A673 (cell line): ENCODE measurements around the gene SPRR1A. TPM values are rescaled to one million over a fixed set of nuclear protein-coding genes. Genes with fewer than 3 reads are reported as not detected.

Experiments used
- Bru-seq: library from RNA; stranded (reverse); fragments of 400-500 nt; gene quantifications from one replicate; lab custom pipeline; 2021; lab: Mats Ljungman, UMichigan
- BruChase-seq, 2 experiments: library from RNA; stranded (reverse); fragments of 400-500 nt; gene quantifications; one replicate each; lab custom pipeline; 2021; lab: Mats Ljungman, UMichigan
- BruUV-seq: library from RNA; stranded (reverse); fragments of 400-500 nt; replicated peaks from 2 replicates; lab custom pipeline; 2021; lab: Mats Ljungman, UMichigan
- CTCF ChIA-PET: fragments of 300-600 bp; sonication (Branson Sonifier 250); formaldehyde crosslinking; loops from one replicate; lab custom pipeline; 2022; ENCODE audit warnings: antibody characterized with exemption; lab: Charles Lee
- POLR2A ChIA-PET: fragments of 300-600 bp; sonication (Branson Sonifier 250); formaldehyde crosslinking; loops from one replicate; lab custom pipeline; 2022; ENCODE audit warnings: antibody characterized with exemption; ENCODE audit not compliant: low non-redundant PET; lab: Charles Lee
- DNase-seq: peaks from one replicate; pipeline ENCODE4 v3.0.0-alpha.2; 2015; ENCODE audit warnings: low spot score
- H3K27ac ChIP-seq: fragments of 200-600 bp; sonication (generic); 2 replicates; pipeline ENCODE4 v1.5.1; 2016; ENCODE audit warnings: mixed run types, low read depth, mild to moderate bottlenecking, mixed read lengths, antibody characterized with exemption, low read length; ENCODE audit not compliant: poor library complexity, severe bottlenecking
- H3K27me3 ChIP-seq: fragments of 200-600 bp; sonication (generic); replicated peaks from 2 replicates; pipeline ENCODE4 v1.6.1; 2017; ENCODE audit warnings: mixed run types, low read depth, mild to moderate bottlenecking, mixed read lengths, antibody characterized with exemption, low read length; ENCODE audit not compliant: insufficient read depth, poor library complexity
- H3K36me3 ChIP-seq: fragments of 200-600 bp; sonication (generic); 2 replicates; pipeline ENCODE4 v1.6.1; 2016; ENCODE audit warnings: mixed run types, mild to moderate bottlenecking, mixed read lengths, antibody characterized with exemption, low read length; ENCODE audit not compliant: insufficient read depth, poor library complexity, severe bottlenecking
- H3K4me1 ChIP-seq: fragments of 200-600 bp; sonication (generic); 2 replicates; pipeline ENCODE4 v1.6.1; 2017; ENCODE audit warnings: mixed run types, mild to moderate bottlenecking, mixed read lengths, antibody characterized with exemption, low read length; ENCODE audit not compliant: insufficient read depth, poor library complexity, severe bottlenecking
- H3K4me3 ChIP-seq: fragments of 200-600 bp; sonication (generic); 2 replicates; pipeline ENCODE4 v1.5.1; 2016; ENCODE audit warnings: low read depth, mixed run types, mild to moderate bottlenecking, mixed read lengths, low read length; ENCODE audit not compliant: poor library complexity, severe bottlenecking
- H3K9me3 ChIP-seq: fragments of 200-600 bp; sonication (generic); 2 replicates; pipeline ENCODE4 v1.6.1; 2016; ENCODE audit warnings: mixed run types, low read depth, mild to moderate bottlenecking, mixed read lengths, antibody characterized with exemption, low read length; ENCODE audit not compliant: poor library complexity, severe bottlenecking
- EZH2 ChIP-seq: fragments of 200-600 bp; sonication (generic); IDR thresholded peaks from 2 replicates; pipeline ENCODE4 v1.6.1; 2017; ENCODE audit warnings: borderline replicate concordance, low read depth, mild to moderate bottlenecking, mixed read lengths, antibody characterized with exemption, low read length; ENCODE audit not compliant: poor library complexity, severe bottlenecking
- intact Hi-C: fragments of 100-400 bp; cut with micrococcal nuclease; formaldehyde crosslinking; loops from one replicate; pipeline ENCODE4 v1.10.0; 2022; ENCODE audit not compliant: unreplicated experiment
- long read RNA-seq: library from polyadenylated mRNA; stranded (forward); transcript quantifications from one replicate; pipeline ENCODE4 v2.0.0, GENCODE V29; 2022
- total RNA-seq: library from RNA; stranded (reverse); gene quantifications from 2 replicates; pipeline ENCODE4 v1.2.3, GENCODE V29; 2021
- TF ChIP-seq, protein P1 (sequence below): fragments of 300-800, 200-600 bp; sonication (generic); conservative IDR thresholded peaks from 2 replicates; pipeline ENCODE4 v1.5.1; 2017; ENCODE audit warnings: low read depth, mild to moderate bottlenecking, antibody characterized with exemption, low read length, moderate library complexity, mixed read lengths

Gene SPRR1A
- total RNA-seq: not detected in 2 replicates
- not detected for Bru-seq, nascent RNA
- not detected for BruChase-seq, experiment 1, labeled RNA remaining after a 2-hour chase
- BruChase-seq, experiment 2, labeled RNA remaining after a 6-hour chase: not detected
- long read RNA-seq: 0 reads

DNA sequence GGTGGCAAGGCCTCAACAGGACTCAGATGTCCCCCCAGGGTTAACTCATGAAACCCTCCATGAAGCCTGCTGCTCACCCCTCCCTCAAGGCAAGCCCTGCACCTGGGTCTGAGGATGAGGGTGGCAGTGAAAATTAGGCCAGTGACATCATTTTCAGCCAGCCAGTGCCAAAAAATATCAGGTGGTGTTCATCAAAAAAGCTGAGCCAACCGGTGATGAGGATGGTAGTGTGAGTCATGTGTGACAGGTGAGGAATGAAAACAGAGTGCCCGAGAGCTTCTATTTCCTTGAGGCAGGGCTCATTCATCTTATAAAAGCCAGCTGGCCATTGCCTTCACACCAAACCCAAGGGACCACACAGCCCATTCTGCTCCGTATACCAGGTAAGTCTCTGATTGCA lies at the start of gene SPRR1A:
SPRR1A (plus strand) TSS at position 339 of the 400 bp plus-strand sequence. CDS start 1,150 bp downstream, outside the sequence.
- CTCF ChIA-PET: no interaction called here
- H3K9me3 ChIP-seq: no peaks in the 10 kb centered on the region
- no TSS peak for BruUV-seq
- H3K27ac ChIP-seq: no peak within 1 kb of the TSS
- POLR2A ChIA-PET: no interaction called here
- H3K36me3 ChIP-seq: no peaks in the 10 kb centered on the region
- DNase-seq: no peak
- TF ChIP-seq, protein P1, sequence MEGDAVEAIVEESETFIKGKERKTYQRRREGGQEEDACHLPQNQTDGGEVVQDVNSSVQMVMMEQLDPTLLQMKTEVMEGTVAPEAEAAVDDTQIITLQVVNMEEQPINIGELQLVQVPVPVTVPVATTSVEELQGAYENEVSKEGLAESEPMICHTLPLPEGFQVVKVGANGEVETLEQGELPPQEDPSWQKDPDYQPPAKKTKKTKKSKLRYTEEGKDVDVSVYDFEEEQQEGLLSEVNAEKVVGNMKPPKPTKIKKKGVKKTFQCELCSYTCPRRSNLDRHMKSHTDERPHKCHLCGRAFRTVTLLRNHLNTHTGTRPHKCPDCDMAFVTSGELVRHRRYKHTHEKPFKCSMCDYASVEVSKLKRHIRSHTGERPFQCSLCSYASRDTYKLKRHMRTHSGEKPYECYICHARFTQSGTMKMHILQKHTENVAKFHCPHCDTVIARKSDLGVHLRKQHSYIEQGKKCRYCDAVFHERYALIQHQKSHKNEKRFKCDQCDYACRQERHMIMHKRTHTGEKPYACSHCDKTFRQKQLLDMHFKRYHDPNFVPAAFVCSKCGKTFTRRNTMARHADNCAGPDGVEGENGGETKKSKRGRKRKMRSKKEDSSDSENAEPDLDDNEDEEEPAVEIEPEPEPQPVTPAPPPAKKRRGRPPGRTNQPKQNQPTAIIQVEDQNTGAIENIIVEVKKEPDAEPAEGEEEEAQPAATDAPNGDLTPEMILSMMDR: no peak
- no peak for TF ChIP-seq EZH2
- H3K4me1 ChIP-seq: no peaks in the 10 kb centered on the region
- H3K4me3 ChIP-seq: no peak within 1 kb of the TSS
- H3K27me3 ChIP-seq: peaks cover 4% of the 10 kb centered on the region
- intact Hi-C loops: no loop called here

DNA sequence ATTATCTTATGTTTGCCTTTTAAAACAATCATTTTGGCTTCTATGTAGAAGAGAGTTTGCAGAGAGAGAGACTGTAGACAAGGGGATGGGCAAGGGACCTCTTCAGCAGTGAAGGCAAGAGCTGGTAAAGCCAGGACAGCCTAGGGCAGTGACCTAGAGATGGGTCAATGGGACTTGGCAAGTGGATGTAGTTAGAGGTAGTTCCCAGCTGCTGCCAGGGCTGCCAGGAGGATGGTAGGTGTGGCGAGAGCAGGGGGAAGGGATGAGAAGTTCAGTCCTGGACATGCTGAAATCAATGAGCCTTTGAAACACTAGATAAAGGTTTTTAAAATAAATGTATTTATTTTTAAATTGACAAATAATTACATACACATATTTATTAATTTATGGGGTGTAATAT lies 43.3 kb upstream of the SPRR1A start:
- Histone ChIP-seq H3K27ac (no peak overlapping the region), H3K9me3 (no peaks in the 10 kb centered on the region), H3K27me3 (no peaks in the 10 kb centered on the region), H3K36me3 (no peaks in the 10 kb centered on the region), H3K4me1 (no peaks in the 10 kb centered on the region), H3K4me3 (no peak overlapping the region)
- CTCF ChIA-PET: no interaction called here
- DNase-seq: no peak
- TF ChIP-seq, protein P1: no peak
- no peak for TF ChIP-seq EZH2
- intact Hi-C loops: no loop called here
- POLR2A ChIA-PET: no interaction called here
- no TSS peak for BruUV-seq

GRCh38 chr1:152941037-152941711 lies 42.7 kb upstream of the SPRR1A start:
- Histone ChIP-seq H3K4me3 (no peak overlapping the region), H3K27ac (no peak overlapping the region), H3K27me3 (no peaks in the 10 kb centered on the region), H3K4me1 (no peaks in the 10 kb centered on the region), H3K9me3 (no peaks in the 10 kb centered on the region), H3K36me3 (no peaks in the 10 kb centered on the region)
- no peak for TF ChIP-seq EZH2
- TF ChIP-seq, protein P1: no peak
- CTCF ChIA-PET: no interaction called here
- BruUV-seq: no TSS peak
- intact Hi-C loops: no loop called here
- POLR2A ChIA-PET: no interaction called here
- DNase-seq: no peak
